Dendritic cell treated with granulocyte-macrophage colony-stimulating factor and Interleukin-4, amounts not matched to agents 40 ng/mL and 50 ng/mL, for 4 days (primary cell): ENCODE results near the gene CD46.
A peak's percentile ranks its signal among the peaks of the same experiment; 100 is the strongest.

Experiments
- H3K27ac Mint-ChIP-seq: one replicate; pipeline ENCODE4 v1.8.0; 2022; ENCODE audit warnings: mild to moderate bottlenecking, mixed read lengths
- H3K27me3 Mint-ChIP-seq: one replicate; pipeline ENCODE4 v1.8.0; 2022; ENCODE audit warnings: mild to moderate bottlenecking, mixed read lengths
- H3K36me3 Mint-ChIP-seq: one replicate; pipeline ENCODE4 v1.8.0; 2022; ENCODE audit warnings: low read depth, mixed read lengths
- H3K4me1 Mint-ChIP-seq: one replicate; pipeline ENCODE4 v1.8.0; 2022; ENCODE audit warnings: low read depth, mixed read lengths
- H3K4me3 Mint-ChIP-seq: one replicate; pipeline ENCODE4 v1.8.0; 2022; ENCODE audit warnings: mild to moderate bottlenecking, moderate library complexity, mixed read lengths
- H3K9me3 Mint-ChIP-seq: one replicate; pipeline ENCODE4 v1.8.0; 2022; ENCODE audit warnings: mixed read lengths
- intact Hi-C: fragments of 100-400 bp; cut with micrococcal nuclease; formaldehyde crosslinking; loops from one replicate; pipeline ENCODE4 v1.15.0; 2022

CD46 gene

GRCh38 chr1:207818971-207819451 lies 67.2 kb downstream of the CD46 start:
- Mint-ChIP-seq H3K4me1 (peaks cover 100% of the 10 kb centered on the region), H3K27ac (no peak overlapping the region), H3K9me3 (no peaks in the 10 kb centered on the region), H3K27me3 (no peaks in the 10 kb centered on the region), H3K36me3 (peaks cover 99% of the 10 kb centered on the region), H3K4me3 (no peak overlapping the region)
- intact Hi-C loops, result no loop called here

GRCh38 chr1:207820568-207821463 lies 69.0 kb downstream of the CD46 start:
- intact Hi-C loops, result no loop called here
- peak overlapping the region; percentile 54 for H3K4me3 Mint-ChIP-seq

GRCh38 chr1:207821464-207822045 lies 69.7 kb downstream of the CD46 start:
- no peaks in the 10 kb centered on the region for H3K27me3 Mint-ChIP-seq
- peak overlapping the region; percentile 95 for H3K27ac Mint-ChIP-seq
- peaks cover 100% of the 10 kb centered on the region for H3K4me1 Mint-ChIP-seq
- no peaks in the 10 kb centered on the region for H3K9me3 Mint-ChIP-seq
- H3K36me3 Mint-ChIP-seq, result peaks cover 75% of the 10 kb centered on the region
- intact Hi-C loops, result no loop called here
- H3K4me3 Mint-ChIP-seq, result peak overlapping the region; percentile 39

More at GRCh38 chr1:207820568-207821463, 69.0 kb downstream of the CD46 start:
- peaks cover 82% of the 10 kb centered on the region for H3K36me3 Mint-ChIP-seq
- H3K4me1 Mint-ChIP-seq, result peaks cover 100% of the 10 kb centered on the region
- peak overlapping the region; percentile 50 for H3K27ac Mint-ChIP-seq
- H3K9me3 Mint-ChIP-seq, result no peaks in the 10 kb centered on the region
- no peaks in the 10 kb centered on the region for H3K27me3 Mint-ChIP-seq

- H3K27me3 Mint-ChIP-seq, result no peaks in the 10 kb centered on the region
- H3K4me3 Mint-ChIP-seq, result peak overlapping the region; percentile 87
- intact Hi-C loops, result no loop called here
- peaks cover 100% of the 10 kb centered on the region for H3K4me1 Mint-ChIP-seq
- no peaks in the 10 kb centered on the region for H3K9me3 Mint-ChIP-seq
- H3K27ac Mint-ChIP-seq, result peak overlapping the region; percentile 95
- peaks cover 71% of the 10 kb centered on the region for H3K36me3 Mint-ChIP-seq
These were observed 70.3 kb downstream of the CD46 start for GRCh38 chr1:207822124-207822601.

- H3K27ac Mint-ChIP-seq, result peak overlapping the region; percentile 95
- peak overlapping the region; percentile 87 for H3K4me3 Mint-ChIP-seq
- peaks cover 66% of the 10 kb centered on the region for H3K36me3 Mint-ChIP-seq
- intact Hi-C loops, result no loop called here
- no peaks in the 10 kb centered on the region for H3K27me3 Mint-ChIP-seq
- H3K4me1 Mint-ChIP-seq, result peaks cover 100% of the 10 kb centered on the region
- H3K9me3 Mint-ChIP-seq, result no peaks in the 10 kb centered on the region
These were observed 71.0 kb downstream of the CD46 start for GRCh38 chr1:207822602-207823451.

GRCh38 chr1:207823531-207823879 lies 71.7 kb downstream of the CD46 start:
- intact Hi-C loops, result no loop called here
- H3K27ac Mint-ChIP-seq, result peak overlapping the region; percentile 95
- no peaks in the 10 kb centered on the region for H3K9me3 Mint-ChIP-seq
- no peaks in the 10 kb centered on the region for H3K27me3 Mint-ChIP-seq
- H3K4me1 Mint-ChIP-seq, result peaks cover 100% of the 10 kb centered on the region
- peak overlapping the region; percentile 87 for H3K4me3 Mint-ChIP-seq
- peaks cover 60% of the 10 kb centered on the region for H3K36me3 Mint-ChIP-seq

GRCh38 chr1:207823880-207824566 lies 72.2 kb downstream of the CD46 start:
- no peaks in the 10 kb centered on the region for H3K27me3 Mint-ChIP-seq
- H3K4me3 Mint-ChIP-seq, result peak overlapping the region; percentile 87
- H3K4me1 Mint-ChIP-seq, result peaks cover 100% of the 10 kb centered on the region
- H3K9me3 Mint-ChIP-seq, result no peaks in the 10 kb centered on the region
- peaks cover 54% of the 10 kb centered on the region for H3K36me3 Mint-ChIP-seq
- H3K27ac Mint-ChIP-seq, result peak overlapping the region; percentile 95
- intact Hi-C loops, result no loop called here

GRCh38 chr1:207824691-207825408 lies 73.0 kb downstream of the CD46 start:
- Mint-ChIP-seq H3K4me1 (peaks cover 98% of the 10 kb centered on the region), H3K36me3 (peaks cover 46% of the 10 kb centered on the region), H3K4me3 (peak overlapping the region; percentile 25), H3K27ac (peak overlapping the region; percentile 95), H3K9me3 (no peaks in the 10 kb centered on the region), H3K27me3 (no peaks in the 10 kb centered on the region)
- intact Hi-C loops, result loop anchor here (5.0 kb wide), 1 partner anchor 62 kb away; no protein-coding TSS in a partner anchor

GRCh38 chr1:207825409-207825695 lies 73.5 kb downstream of the CD46 start:
- intact Hi-C loops, result loop anchor here (5.0 kb wide), 1 partner anchor 62 kb away; no protein-coding TSS in a partner anchor
- Mint-ChIP-seq H3K27me3 (no peaks in the 10 kb centered on the region), H3K36me3 (peaks cover 41% of the 10 kb centered on the region), H3K4me1 (peaks cover 97% of the 10 kb centered on the region), H3K9me3 (no peaks in the 10 kb centered on the region), H3K4me3 (peak overlapping the region; percentile 62), H3K27ac (peak overlapping the region; percentile 95)

- peaks cover 97% of the 10 kb centered on the region for H3K4me1 Mint-ChIP-seq
- no peaks in the 10 kb centered on the region for H3K9me3 Mint-ChIP-seq
- peak overlapping the region; percentile 62 for H3K4me3 Mint-ChIP-seq
- H3K27me3 Mint-ChIP-seq, result no peaks in the 10 kb centered on the region
- intact Hi-C loops, result loop anchor here (5.0 kb wide), 1 partner anchor 61 kb away; no protein-coding TSS in a partner anchor
- peak overlapping the region; percentile 95 for H3K27ac Mint-ChIP-seq
- H3K36me3 Mint-ChIP-seq, result peaks cover 40% of the 10 kb centered on the region
These were observed 74.1 kb downstream of the CD46 start for GRCh38 chr1:207825719-207826556.

- Mint-ChIP-seq H3K4me1 (peaks cover 97% of the 10 kb centered on the region), H3K36me3 (peaks cover 33% of the 10 kb centered on the region), H3K27me3 (no peaks in the 10 kb centered on the region), H3K9me3 (no peaks in the 10 kb centered on the region), H3K4me3 (peak overlapping the region; percentile 62), H3K27ac (peak overlapping the region; percentile 95)
- intact Hi-C loops, result loop anchor here (5.0 kb wide), 1 partner anchor 60 kb away; no protein-coding TSS in a partner anchor
These were observed 75.0 kb downstream of the CD46 start for GRCh38 chr1:207826557-207827487.
